NOMO-1 treated with dmso at 0.1 percent for 144 hours (cell line): ENCODE data around the gene KIF20A.
"Not testable (repeated sequence)": the region's sequence is repeated elsewhere in the genome, so short reads cannot be mapped to it uniquely, and the experiment has no call there.

Experiments
- DNase-seq: peaks from one replicate; lab custom pipeline; 2025; ENCODE audit not compliant: unreplicated experiment; lab: John Stamatoyannopoulos, UW

KIF20A gene

DNA sequence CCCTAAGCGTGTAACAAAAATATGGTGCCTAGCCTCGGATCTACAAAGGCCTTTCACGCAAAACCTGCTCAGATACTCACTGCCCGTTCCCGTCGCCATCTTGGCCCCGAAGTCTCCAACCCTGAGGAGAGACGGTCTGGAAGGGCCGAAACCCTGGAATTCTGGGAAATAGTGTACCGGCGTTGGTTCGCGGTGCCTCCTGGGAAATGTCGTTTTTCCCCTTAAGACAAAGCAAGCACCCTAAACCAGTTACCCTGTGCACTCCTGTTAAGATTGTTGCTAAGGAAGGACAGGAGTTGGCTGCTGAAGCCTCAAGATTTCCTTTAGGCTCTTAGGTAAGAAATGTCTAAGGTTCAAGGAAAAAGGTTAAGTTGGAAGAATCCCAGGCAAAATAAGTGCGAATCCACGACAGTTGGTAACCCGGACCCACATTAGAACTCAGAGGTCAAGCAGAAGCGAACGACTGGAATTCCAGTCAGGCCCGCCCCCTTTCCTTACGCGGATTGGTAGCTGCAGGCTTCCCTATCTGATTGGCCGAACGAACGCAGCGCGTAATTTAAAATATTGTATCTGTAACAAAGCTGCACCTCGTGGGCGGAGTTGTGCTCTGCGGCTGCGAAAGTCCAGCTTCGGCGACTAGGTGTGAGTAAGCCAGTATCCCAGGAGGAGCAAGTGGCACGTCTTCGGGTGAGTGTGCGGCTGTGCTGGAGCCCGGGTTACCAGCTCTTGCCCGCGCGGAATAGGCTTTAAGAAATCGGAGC is at the start of gene KIF20A, which contains the start of gene BRD8:
KIF20A (plus strand) TSS at position 597 of the 761 bp plus-strand sequence. CDS start 569 bp downstream, outside the sequence.
BRD8 (minus strand) TSS at position 115 of the 761 bp plus-strand sequence; CDS start at position 99, 16 bp downstream.
- peak; percentile 96 for DNase-seq

DNA sequence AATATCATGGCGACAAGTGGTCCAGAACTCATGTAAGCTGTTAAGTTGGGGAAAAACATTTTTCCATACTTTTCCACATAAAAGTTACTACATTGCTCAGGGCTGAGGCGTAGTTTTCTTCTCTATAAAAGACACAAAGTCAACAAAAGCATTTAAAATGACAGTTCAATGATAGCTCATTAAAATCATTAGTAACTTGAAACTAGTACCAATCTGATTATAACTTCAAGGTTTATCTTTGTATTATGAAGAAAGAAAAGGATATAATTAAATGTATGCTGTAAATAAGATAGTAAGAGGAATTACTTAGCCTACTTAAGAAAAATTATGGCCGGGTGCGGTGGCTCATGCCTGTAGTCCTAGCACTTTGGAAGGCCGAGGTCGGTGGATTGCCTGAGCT is 49.6 kb upstream of the KIF20A start:
- DNase-seq = no peak

DNA sequence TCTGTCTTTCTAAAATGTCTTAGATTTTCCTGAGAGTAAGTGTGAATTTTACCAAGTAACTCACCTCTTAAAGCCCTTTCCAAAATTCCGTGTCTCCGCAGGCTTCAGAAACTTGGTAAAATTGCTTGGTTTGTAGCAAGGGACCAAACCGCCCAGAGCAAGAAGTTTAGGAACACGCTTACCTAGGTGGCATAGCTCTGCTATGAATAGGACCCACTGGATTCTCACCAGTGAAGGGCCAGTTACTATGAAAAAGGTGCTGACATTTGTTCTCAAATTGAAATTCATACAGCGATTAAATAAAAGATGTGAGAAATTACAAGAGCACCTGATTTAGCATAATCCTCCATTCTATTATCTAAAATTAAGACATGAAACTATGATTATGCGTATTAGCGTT is 46.4 kb upstream of the KIF20A start:
- no peak for DNase-seq

DNA sequence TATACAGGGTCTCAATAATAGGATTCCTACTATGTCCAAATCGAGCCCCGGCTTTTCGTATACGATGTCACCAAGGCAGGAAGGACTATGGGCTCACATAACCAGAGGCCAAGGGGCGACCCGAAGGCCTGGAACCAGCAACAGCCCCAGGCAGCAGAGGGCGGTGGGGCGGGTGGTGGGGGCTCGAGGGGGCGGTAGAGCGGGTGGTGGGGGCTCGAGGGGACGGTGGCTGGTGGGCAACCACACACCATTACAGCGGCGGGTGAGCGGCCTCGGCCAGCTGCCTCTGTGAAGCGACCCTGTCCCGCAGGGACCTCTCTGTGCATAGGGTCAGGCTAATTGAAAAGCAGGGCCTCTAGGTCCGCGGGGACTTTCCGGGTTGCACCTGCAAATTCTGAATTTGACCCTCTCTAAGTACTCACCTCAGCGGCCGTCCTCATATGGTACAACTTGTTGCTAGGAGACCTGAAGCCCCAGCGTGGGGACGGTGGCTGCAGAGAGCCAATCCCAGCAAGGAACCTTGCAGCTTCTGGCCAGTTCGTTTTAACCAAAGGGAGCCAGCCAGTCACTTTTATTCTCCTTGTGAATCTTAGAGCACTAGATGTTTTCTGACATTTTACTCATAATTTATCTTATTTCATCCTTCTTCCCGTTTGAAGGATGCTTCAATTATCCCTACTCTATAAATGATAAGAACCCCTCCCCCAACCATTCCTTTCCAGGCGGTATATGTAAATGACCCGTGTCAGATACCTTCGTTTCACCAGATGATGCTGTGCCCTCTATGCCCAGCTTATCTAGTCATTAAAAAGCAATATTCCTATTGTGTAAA is 39.7 kb upstream of the KIF20A start, which contains the start of gene NME5:
NME5 (minus strand) TSS at position 480 of the 832 bp plus-strand sequence. CDS start 648 bp downstream, outside the sequence.
- no peak for DNase-seq

DNA sequence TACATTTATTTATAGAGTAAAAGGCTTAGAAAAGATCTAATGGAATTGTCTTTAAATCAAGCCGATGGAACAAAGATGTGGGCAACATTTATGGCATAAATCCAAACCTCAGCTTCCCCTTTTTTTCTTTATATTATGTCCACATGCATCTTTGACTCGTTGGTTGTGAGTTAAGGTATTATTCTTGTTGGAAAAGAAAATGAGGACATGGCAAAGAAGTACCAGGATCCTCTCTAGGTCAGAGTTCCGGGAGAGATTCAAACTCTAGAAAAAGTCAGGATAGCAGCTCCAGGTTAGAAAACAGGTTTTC is 39.2 kb upstream of the KIF20A start:
- DNase-seq = peak; percentile 43

DNA sequence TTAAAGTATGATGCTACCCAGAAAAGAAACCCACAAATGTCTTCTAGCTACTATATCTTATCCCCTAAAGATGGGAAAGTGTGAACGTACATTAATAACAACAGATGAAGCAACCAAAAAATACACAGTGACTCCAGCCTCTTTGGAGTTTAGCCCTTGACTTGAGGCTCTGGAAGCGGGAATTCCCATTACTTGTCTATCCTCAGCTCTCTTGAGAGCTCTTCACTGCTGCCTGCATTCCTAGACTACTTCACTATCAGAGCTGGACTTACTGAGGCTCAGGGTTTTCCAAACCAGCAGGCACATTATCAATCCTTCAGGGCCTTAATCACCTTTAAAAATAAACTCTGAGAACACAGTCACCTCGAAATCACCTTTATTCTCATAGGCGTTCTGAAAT is 38.6 kb upstream of the KIF20A start:
- no peak for DNase-seq

DNA sequence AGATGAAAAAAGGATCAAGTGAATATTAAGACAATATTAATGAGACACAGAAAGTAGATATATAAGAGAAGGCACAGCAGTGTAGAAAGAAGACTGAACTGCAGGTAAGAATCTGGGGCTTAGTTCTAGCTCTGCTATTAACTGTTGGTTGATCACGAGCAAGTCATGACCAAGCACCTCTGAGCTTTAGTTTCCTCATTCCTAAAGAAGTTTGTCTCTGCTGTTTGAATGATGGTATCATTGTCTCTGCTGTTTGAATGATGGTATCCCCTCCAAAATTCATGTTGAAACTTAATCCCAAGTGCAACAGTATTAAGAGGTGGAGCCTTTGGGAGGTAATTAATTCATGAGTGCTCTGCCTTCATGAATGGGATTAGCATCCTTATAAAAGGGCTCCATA is 37.2 kb upstream of the KIF20A start:
- no peak for DNase-seq

DNA sequence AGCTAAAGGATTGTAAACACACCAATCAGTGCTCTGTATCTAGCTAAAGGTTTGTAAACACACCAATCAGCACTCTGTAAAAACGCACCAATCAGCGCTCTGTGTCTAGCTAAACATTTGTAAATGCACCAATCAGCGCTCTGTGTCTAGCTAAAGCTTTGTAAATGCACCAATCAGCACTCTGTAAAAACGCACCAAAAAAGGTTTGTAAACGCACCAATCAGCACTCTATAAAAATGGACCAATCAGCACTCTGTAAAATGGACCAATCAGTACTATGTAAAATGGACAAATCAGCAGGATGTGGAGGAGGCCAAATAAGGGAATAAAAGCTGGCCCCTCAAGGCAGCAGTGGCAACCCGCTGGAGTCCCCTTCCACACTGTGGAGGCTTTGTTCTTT is 35.3 kb upstream of the KIF20A start:
- DNase-seq = not testable (repeated sequence)

DNA sequence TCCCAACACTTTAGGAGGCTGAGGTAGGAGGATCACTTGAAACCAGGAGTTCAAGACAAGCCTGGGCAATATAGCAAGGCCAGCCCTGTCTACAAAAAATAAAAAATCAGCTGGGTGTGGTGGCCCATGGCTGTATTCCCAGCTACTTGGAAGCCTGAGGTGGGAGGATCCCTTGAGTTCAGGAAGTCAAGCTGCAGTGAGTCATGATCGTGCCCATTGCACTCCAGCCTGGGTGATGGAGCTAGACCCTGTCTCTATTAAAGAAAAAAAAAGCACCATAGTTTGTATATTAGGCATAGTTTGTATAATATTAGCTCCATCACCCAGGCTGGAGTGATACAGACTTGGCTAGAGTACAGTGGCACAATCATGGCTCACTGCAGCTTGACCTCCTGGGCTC is 30.1 kb upstream of the KIF20A start:
- no peak for DNase-seq

DNA sequence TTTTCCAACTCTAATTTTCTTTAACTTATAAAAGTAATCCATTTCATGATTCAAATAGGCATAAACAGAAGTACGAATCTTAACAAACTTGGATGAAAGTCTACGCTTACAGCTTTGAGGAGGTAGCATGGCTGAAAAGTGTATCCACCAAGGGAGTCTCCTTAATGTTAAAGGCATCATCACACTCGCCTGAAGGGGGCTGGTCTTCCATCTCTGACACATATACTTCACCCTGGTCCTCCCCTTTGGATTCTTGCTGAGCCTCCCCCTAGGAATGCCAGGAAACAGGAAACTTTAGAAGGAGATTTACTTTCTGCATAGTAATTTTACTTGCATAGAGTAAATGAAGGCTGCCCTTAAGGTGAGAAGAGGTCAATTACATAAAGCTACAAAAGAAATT is 29.4 kb upstream of the KIF20A start:
- no peak for DNase-seq

DNA sequence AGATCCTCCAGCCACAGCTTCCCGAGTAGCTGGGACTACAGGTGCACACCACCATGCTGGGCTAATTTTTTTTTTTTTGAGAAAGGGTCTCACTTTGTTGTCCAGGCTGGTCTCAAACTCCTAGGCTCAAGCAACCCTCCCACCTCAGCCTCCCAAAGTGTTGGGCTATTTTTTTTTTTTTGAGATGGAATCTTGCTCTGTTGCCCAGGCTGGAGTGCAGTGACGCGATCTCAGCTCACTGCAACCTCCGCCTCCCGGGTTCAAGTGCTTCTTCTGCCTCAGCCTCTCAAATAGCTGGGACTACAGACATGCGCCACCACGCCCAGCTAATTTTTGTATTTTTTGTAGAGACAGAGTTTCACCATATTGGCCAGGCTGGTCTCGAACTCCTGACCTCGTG is 22.9 kb upstream of the KIF20A start:
- not testable (repeated sequence) for DNase-seq

DNA sequence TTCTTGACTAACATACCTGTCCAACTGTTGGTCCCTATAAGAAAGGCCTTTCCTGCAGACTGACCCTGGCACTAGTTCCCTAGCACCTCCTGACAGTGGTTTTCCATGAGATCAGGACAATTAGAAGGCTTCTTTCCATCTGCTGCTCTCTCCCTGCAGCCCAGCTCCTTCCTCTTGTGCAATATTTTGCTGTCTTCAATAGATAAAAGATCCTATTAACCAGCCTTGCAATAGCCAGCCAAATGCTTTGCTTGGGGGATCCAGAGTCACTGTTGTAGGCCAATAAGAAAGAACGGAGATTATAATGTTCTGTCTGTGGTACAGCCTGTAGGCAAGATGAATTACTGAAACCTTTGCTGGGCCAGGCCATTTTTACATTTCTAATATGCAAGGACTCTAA is 21.3 kb upstream of the KIF20A start:
- DNase-seq = no peak

DNA sequence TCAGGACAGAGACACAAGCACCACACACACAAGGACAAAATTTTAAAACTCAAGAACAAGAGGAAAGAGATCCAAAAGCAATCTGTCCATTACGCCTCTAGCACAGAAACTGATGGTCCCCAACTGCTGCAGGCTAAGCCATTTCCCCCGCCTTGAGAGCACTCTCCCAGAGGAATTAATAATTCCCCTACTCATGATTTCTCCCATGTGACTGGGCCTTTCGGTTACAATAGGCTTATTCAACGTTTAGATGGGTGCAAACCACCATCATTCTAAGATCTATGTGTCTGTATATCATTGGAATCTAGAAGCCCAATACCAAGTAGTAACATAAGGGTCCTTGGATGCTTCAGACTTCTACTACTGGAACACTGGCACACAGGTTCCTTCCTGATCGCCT is 19.2 kb upstream of the KIF20A start:
- no peak for DNase-seq

DNA sequence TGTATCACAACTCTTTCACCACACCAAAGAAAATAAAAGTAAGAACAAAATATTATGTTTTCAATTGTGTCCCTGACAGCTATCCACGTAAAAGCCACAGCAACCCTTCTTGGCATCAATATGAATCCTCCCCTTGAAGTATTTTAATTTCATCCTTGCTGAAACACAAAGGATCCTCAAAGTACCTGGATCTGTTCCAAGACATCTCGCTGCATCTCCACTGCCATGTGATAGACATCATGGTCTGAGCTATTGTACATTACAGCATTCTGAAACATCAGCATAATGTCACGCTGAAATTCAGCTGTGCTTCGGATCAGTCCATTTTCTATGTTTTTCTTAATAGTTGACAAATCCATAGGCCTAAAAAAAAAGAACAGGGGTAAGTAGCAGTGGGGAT is 18.2 kb upstream of the KIF20A start:
- DNase-seq = no peak

DNA sequence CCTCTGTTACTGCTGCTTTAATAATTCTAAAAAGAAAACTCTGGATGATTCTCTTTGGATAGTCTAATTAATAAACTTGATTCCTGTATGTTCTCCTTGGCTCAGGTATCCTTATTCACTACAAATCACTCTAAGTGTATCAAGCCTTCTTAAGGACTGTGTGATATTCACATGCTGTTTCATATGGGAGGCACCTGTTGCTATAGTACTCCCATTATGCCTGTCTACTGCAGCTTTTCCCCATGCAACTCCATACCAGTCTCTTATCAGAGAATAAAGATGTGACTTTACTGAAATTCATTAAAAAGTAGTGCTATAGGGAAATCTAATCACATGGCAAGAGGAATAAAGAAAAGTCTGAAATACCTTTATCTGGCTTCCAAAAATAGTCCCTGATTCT is 15.2 kb upstream of the KIF20A start:
- no peak for DNase-seq

DNA sequence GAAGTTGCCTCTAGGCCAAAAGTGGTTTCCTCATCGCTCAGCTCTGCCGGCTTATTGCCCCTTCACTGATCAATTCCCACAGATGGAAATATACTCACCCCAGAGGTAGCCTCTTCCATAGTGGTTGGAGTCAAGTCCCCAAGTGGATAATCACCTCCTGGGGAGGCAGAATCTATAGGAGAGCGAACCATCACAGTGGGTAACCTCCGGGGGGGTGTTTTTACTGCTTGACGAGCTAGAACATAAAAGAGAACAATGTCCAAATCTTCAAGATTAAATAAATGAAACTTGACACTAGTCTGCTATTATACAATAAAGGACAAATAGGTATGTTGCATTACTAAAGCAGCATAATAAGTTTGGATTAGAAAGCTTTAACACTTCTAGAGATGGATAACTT is 9.8 kb upstream of the KIF20A start:
- no peak for DNase-seq

DNA sequence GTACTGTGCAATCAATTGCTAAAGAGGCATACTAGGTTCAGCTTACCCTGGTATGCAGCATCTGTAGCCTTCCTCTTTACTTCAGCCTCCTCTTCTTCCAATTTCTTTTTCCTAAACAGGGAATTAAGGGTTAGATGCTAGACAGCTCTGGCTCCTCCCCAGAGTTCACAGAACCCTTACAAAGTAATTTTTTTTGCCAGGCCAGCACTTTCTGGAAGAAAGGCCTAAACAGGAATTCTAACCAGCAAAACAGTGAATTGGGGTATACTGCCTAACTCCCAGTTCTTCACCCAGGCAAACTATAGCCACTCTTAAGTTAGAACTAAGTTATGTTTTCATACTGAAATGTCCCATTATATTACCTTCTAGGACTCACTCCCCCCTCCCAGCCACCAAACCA is 8.6 kb upstream of the KIF20A start:
- DNase-seq = no peak

DNA sequence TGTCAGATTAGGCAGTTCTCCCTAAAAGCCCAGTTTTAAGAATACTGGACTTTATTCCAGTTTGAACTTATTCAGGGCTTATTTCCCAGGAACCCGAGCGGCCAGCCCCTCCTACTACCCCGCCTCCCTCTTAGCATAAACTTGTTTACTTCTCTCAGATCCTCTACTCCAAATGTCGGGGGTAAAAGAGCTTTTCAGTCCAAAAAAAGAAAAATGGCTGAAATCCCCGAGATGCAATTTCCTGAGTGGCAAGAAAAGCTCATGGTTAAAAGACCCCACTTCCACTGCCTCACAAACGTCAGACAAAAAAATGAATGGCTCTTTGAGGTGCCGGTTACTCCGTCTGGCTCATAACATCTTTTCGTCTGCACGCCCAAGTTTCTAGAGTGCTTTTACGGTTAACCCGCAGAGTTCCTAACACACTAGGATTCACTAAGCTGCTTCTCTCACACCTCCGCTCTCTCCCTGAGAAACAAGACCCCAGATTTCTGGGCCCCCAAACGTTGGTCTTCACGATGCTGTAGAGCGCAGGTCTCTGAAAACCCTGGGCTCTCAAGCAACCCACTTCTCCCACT is 884 bp upstream of the KIF20A start:
- DNase-seq = no peak

DNA sequence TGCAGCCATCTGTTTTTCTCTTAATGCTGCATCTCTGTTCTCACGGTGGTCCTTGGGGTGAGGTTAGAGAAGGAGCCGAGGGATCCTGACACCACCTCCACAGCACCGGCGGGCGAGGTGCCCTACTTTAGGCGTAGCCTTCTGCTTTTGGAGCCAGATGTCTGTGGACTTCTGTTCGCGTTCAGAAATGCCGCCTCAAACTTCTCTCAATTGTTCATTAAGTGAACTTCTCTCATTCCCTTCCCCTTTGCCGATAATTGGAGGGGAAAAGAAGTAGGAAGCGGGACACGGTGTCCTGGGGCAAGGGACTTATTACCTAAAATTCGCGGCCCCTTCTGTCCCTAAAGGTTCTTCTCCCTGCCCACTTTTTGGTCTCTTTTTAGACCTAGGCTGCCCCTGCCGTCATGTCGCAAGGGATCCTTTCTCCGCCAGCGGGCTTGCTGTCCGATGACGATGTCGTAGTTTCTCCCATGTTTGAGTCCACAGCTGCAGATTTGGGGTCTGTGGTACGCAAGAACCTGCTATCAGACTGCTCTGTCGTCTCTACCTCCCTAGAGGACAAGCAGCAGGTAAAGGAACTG is 455 bp downstream of the KIF20A start:
- DNase-seq = no peak

DNA sequence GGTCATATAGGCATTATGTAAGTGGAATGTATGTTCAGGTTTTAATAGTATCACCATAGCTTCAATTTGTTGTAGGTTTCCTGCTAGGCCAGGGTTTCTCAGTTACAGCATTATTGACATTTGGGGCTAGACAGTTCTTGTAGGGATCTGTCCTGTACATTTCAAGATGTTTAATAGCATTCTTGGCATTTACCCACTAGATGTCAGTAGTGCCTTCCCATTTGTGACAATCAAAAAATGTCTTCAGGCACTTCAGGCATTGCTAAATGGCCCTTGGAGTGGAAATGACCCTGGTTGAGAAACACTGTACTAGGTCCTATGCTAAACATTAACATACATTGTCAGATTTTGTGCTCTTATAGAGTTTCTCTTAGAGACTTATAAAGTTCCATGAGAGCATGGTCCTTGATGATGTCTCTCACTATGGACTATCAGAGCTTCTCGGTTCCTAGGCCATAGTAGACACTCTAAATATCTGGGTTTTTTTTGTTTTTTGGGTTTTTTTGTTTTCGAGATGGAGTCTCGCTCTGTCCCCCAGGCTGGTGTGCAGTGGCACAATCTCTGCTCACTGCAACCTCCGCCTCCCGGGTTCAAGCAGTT is 1.4 kb downstream of the KIF20A start:
- DNase-seq = peak; percentile 64

DNA sequence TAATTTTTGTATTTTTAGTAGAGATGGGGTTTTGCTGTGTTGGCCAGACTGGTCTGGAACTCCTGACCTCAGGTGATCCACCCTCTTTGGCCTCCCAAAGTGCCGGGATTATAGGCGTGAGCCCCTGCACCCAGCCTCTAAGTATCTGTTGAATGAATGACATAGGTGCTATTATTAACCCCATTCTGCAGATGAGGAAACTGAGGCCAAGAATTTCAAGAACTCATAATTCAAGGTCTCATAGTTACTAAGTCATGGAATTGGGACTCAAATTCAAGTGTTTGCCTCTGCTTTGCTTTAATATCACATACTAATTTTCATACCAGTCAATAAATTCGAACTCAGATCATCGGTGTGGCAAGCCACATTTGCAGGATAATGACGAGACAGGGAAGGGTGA is 1.9 kb downstream of the KIF20A start:
- no peak for DNase-seq
